GM12865 (cell line): Measurements from ENCODE around the gene ARHGAP22.

Experiments
- DNase-seq: peaks from one replicate; pipeline ENCODE4 v3.0.0; 2010; ENCODE audit warnings: low read depth
- H3K4me3 ChIP-seq: 2 replicates; pipeline ENCODE4 v1.5.1; 2011; ENCODE audit warnings: mild to moderate bottlenecking, low read depth, low read length, control low read depth
- CTCF ChIP-seq: IDR thresholded peaks from 2 replicates; pipeline ENCODE4 v1.5.1; 2011; ENCODE audit warnings: low read length, control low read depth, low read depth, inconsistent platforms; ENCODE audit not compliant: insufficient read depth; ENCODE audit errors: missing control alignments

The ARHGAP22 gene

GRCh38 chr10:48445932-48446331 lies 158.9 kb downstream of the ARHGAP22 start:
- TF ChIP-seq CTCF, result no peak
- no peak overlapping the region for H3K4me3 ChIP-seq
- no peak for DNase-seq

- no peak for DNase-seq
- no peak for TF ChIP-seq CTCF
- H3K4me3 ChIP-seq, result no peak overlapping the region
Measured at GRCh38 chr10:48444861-48445841, 159.7 kb downstream of the ARHGAP22 start.

- peak; percentile 6 for TF ChIP-seq CTCF
- H3K4me3 ChIP-seq, result no peak overlapping the region
- peak; percentile 15 for DNase-seq
Measured at GRCh38 chr10:48444266-48444665, 160.6 kb downstream of the ARHGAP22 start.

- H3K4me3 ChIP-seq, result no peak overlapping the region
- DNase-seq, result no peak
- no peak for TF ChIP-seq CTCF
Measured at GRCh38 chr10:48442809-48443177, 162.1 kb downstream of the ARHGAP22 start.

GRCh38 chr10:48442090-48442808 lies 162.6 kb downstream of the ARHGAP22 start:
- DNase-seq, result no peak
- TF ChIP-seq CTCF, result no peak
- H3K4me3 ChIP-seq, result no peak overlapping the region

GRCh38 chr10:48440771-48441170 lies 164.1 kb downstream of the ARHGAP22 start:
- DNase-seq, result no peak
- no peak for TF ChIP-seq CTCF
- no peak overlapping the region for H3K4me3 ChIP-seq
